ENCODE data around the gene WDR33.

WDR33 gene

DNA sequence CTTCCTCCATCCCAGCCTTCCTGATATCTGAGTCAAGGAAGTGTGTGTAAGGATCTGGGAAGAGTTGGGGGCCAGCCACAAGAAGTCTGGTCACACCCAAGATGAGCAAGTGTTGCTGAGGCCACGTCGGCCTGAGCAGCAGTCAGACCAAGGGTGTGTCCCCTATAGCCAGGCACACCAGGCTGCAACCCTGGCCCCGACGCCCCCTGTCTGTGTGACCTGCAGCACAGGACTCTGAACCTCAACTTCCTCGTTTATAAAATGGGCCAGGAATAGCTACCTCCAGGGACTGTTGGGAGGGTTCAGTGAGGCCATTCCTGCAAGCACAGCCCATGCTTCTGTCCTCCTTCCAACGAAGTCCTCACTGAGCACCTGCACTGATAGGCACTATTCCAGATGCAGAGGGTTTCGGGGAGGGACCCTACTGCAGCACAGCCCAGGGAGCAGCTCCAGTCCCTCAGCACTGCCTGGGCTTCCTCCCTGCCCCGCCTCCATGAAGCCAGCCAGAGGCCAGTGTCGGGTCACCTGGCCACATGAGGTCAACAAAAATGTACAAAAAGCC is 148.9 kb downstream of the WDR33 start:
- TF ChIP-seq GATA3 (IDR thresholded peaks at IDR 0.05; ENCODE audit: low read depth, low read length): no peak
- no peak for TF ChIP-seq GATA2 (IDR thresholded peaks at IDR 0.05; ENCODE audit: low read depth, low read length)

DNA sequence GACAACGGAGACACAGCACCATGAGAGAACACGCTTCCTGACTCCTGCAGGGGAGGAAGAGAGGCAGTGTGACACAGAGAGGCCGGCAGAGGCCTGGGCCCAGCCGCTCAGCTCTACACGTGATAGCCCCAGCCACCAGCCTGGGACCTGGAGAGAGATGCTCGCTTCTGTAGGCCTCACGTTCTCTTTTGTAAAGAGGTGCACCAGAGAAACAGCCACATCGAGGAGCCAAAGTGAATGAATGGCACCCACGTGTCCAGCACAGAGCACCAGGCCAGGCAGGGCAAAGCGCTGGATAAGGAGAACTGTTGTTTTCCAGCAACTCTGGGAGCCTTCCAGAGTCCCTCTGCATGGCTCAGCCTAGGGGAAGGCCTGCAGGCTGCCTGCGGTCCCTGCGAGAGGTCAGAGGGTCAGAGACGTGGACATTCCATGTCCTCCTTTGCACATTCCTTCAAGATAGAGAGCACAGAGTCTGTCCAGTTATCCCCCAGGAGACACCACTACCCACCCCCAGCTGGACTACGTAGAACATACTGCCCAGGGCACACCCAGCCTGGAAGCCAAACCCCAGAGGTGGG is 149.8 kb downstream of the WDR33 start:
- TF ChIP-seq GATA2 (IDR thresholded peaks at IDR 0.05; ENCODE audit: low read depth, low read length) (no peak), GATA3 (IDR thresholded peaks at IDR 0.05; ENCODE audit: low read depth, low read length) (no peak)

DNA sequence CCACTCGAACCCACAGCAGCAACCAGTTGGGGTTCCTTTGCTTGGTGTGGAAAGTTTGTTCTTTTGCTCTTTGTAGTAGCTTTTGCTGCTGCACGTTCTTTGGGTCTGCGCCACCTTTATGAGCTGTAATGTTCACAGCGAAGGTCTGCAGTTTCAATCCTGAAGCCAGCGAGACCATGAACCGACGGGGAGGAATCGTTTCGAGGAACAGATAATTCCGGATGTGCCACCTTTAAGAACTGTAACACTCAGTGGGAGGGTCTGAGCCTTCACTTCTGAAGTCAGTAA is 150.7 kb downstream of the WDR33 start:
- TF ChIP-seq GATA3 (IDR thresholded peaks at IDR 0.05; ENCODE audit: low read depth, low read length) (no peak), GATA2 (IDR thresholded peaks at IDR 0.05; ENCODE audit: low read depth, low read length) (no peak)

DNA sequence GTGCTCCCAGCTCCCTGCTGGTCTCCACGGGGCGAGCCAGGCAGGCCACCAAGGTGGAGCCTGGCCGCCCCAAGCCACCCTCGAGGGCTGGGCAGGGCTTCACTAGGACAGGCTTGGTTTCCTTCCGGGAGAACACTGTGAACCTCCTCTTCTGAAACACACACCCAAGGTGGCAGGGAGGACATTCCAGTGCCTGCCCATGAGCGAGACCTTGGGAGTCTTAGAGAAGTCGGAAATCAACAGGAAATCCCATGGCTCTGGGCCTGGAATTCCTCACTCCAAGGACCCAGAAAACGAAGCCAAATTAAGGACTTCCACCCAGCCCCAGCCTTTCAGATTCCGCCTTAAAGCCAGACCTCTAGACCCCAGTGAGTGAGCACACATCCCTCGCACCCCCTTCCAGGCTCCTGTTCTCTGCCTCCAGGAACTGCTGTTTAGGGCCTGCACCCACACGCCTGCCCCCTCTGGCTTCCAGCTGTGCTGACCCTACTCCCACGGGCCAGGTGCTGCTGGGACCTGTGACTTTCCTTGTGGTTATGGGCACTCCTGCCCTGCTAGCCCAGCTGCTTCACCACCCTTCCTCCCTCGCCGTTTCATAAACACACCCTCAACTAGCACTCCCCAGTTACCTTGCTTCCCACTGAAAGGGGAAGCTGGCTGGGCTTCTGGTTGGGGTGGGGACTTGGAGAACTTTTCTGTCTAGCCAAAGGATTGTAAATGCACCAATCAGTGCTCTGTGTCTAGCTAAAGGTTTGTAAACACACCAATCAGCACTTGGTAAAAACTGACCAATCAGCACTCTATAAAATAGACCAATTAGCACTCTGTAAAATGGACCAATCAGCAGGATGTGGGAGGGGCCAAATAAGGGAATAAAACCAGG is 151.3 kb downstream of the WDR33 start:
- TF ChIP-seq GATA3 (IDR thresholded peaks at IDR 0.05; ENCODE audit: low read depth, low read length) (no peak), GATA2 (IDR thresholded peaks at IDR 0.05; ENCODE audit: low read depth, low read length) (no peak)

DNA sequence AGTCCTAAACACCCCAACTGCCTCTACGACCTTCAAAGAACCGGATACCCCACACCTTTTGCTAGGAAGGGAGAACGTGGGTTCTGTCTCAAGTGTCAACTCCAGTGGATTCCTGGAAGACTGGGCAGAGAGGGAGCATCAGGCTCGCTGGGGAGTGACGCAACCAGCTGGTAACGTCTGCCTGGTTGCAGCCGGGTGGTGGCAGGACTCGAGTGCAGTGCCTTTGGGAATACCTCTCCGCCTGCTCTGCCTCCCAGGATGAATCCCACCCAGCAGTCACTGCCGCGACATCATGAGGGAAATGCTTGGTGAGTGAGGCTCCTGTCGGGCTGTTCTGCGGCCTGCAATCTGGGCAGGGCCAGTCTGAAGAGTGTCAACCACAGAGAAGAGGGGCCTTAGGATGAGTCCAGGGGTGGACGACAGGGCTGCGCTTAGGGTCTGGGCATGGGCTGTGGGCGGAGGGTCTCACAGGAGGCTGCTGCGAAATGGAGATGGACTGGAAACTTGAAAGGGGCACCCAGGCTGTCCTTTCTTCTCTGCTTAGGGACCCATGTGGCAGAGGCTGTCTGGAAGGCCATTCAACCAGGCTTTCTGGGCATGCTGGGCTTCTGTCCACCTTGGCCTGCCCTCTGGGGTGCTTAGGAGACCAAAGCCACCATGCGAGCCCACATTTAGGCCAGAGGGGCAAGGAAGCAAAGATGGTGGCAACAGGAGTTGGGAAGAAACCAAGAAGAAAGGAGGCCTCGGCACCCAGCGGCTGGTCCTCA is 152.1 kb downstream of the WDR33 start:
- TF ChIP-seq GATA3 (IDR thresholded peaks at IDR 0.05; ENCODE audit: low read depth, low read length) (no peak), GATA2 (IDR thresholded peaks at IDR 0.05; ENCODE audit: low read depth, low read length) (no peak)

DNA sequence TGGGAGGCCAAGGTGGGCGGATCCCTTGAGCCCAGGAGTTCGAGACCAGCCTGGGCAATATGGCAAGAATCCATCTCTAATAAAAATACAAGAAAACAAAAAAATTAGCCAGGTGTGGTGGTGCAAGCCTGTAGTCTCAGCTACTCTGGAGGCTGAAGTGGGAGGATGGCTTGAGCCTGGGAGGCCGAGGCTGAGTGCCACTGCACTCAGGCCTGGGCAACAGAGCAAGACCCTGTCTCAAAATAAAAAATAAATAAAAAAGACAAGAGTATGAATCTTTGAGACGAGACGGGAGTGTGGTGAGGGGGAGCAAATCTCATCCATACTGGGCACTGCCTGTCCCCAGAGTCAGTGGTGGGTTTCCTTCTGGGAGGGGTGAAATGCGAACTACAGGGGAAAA is 152.8 kb downstream of the WDR33 start:
- TF ChIP-seq GATA2 (IDR thresholded peaks at IDR 0.05; ENCODE audit: low read depth, low read length) (no peak), GATA3 (IDR thresholded peaks at IDR 0.05; ENCODE audit: low read depth, low read length) (no peak)

DNA sequence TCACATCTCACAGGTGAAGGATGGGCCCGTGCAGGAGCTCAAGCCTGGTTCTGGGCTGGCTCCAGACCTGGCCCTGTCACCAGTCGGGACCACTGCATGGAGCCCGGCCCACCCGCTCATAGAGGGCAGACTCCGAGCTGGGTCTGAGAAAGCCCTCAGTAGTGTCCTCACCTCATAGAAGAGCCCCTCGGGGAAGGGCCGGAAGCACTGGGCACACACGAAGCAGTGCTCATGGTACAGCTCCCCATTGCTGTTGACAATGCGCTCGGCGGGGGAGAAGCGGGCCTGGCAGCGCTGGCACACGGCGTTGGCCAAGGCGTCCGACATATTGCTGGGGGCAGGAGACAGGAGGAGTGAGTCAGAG is 153.8 kb downstream of the WDR33 start:
- TF ChIP-seq GATA3 (IDR thresholded peaks at IDR 0.05; ENCODE audit: low read depth, low read length) (no peak), GATA2 (IDR thresholded peaks at IDR 0.05; ENCODE audit: low read depth, low read length) (no peak)

DNA sequence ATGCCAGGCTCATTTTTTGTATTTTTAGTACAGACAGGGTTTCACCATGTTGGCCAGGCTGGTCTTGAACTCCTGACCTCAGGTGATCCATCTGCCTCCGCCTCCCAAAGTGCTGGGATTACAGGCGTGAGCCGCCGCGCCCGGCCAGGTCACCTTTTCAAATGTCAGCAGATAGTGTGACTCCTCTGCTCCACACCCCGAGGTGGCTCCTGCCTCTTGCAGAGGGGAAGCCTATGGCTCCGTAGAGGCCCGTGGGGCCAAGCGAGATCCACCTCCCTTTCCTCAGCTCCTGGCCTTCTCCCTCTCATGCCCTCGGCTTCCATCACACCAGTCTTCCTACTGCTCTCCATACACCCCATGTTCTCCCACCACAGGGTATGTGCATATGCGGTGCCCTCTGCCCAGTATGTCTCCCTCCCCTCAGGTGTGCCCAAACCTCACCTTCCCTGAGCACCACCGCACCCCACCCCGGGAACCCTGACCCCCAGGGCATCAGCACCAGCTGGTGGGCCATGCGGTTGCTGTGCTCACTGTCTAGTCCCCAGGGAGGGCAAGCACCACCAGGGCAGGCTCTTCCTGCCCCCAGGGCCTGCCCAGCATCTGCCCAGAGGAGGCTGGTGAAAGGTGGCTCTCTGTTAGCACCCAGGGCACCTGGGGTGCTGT is 154.3 kb downstream of the WDR33 start:
- no peak for TF ChIP-seq GATA3 (IDR thresholded peaks at IDR 0.05; ENCODE audit: low read depth, low read length)
- TF ChIP-seq GATA2 (IDR thresholded peaks at IDR 0.05; ENCODE audit: low read depth, low read length): no peak

DNA sequence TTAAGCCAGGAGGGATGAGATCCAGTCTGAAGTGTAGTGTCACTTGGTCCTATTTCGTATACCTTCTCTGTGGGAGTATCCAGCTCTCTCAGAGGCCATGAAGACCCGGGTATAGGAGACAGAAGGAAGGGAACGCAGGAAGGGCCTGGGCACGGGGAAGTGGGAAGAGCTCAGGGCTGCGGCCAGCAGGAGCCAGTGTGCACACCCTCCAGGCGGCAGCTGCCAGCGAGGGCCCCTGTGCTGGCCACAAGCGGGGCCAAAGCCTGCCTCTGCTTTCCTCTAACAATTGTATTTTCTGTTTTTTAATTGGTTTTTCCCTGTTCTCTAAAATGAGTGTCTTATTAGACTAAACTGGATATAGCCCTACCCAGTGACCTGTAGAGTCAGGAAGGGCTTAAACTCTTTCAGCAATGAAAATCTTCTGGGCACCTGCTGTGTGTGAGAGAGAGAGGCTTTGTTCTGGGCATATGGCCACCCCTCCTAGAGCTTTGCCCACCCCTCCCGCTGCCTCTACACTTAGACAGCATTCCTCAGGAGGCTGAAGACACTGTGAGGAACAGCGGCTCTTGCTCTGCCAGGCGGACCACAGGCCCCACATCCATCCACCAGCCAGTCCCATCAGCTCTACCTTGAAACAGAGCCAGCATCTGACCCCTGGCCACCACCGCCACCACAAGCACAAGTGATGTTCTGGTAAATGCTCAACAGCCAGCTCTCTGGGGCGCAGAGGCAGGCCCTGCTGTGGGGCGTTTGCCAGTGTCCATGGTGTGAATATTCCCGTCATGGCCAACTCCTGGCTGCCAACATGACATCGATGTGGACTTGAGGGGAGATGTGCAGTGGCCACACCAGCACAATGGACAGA is 155.5 kb downstream of the WDR33 start:
- TF ChIP-seq GATA2 (IDR thresholded peaks at IDR 0.05; ENCODE audit: low read depth, low read length) (no peak), GATA3 (IDR thresholded peaks at IDR 0.05; ENCODE audit: low read depth, low read length) (no peak)

DNA sequence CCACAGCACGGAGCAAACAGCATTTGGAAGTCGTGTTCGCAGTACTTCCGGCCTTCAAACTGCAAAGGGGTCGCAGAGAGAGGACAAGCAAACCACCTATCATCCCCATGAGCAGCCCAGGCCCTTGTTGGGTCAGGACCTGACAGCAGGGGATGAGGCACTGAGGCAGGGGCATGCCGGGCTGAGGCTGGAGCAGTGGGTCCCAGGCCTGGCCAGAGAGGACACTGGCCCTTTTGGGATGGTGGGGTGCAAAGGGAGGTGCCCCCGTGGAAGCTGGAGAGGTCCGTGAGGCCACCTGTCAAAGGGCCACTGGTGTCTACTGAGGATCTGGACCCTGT is 156.2 kb downstream of the WDR33 start:
- no peak for TF ChIP-seq GATA2 (IDR thresholded peaks at IDR 0.05; ENCODE audit: low read depth, low read length)
- TF ChIP-seq GATA3 (IDR thresholded peaks at IDR 0.05; ENCODE audit: low read depth, low read length): no peak

DNA sequence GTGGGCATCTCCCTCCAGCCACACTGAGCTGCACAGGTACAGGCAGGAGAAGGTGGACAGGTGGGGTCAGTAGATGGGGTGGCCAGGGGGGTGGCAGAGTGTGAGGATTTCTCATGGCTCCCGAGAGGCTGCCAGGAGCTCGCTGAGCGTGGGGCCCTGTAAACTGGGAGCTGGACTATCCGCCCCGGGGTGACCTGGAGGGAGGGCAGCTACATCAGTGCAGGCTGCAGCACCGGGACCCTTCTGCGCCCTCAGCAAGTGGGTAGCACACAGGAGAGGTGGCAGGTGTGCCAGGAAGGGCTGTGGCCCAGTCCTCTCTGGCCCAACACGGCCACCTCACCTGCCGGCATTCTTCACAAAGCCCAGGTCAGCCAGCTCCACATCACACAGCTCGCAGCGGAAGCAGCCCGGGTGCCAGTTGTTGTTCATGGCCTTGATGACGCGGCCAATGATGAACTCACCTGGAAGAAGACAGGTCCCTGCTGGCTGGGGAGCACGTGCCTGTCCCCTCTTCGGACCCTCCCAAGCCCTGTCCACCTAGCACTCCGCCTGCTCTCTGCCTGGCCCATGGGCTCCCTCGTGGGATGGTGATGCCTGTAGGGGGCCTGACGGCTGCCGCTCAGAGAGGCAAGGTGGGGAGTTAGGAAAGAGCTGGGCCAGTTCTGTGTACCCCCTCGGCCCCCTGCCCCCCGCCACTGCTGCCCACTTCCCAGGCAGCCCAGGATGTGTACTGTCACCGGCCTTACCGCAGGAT is 156.7 kb downstream of the WDR33 start:
- TF ChIP-seq GATA3 (IDR thresholded peaks at IDR 0.05; ENCODE audit: low read depth, low read length): no peak
- no peak for TF ChIP-seq GATA2 (IDR thresholded peaks at IDR 0.05; ENCODE audit: low read depth, low read length)

DNA sequence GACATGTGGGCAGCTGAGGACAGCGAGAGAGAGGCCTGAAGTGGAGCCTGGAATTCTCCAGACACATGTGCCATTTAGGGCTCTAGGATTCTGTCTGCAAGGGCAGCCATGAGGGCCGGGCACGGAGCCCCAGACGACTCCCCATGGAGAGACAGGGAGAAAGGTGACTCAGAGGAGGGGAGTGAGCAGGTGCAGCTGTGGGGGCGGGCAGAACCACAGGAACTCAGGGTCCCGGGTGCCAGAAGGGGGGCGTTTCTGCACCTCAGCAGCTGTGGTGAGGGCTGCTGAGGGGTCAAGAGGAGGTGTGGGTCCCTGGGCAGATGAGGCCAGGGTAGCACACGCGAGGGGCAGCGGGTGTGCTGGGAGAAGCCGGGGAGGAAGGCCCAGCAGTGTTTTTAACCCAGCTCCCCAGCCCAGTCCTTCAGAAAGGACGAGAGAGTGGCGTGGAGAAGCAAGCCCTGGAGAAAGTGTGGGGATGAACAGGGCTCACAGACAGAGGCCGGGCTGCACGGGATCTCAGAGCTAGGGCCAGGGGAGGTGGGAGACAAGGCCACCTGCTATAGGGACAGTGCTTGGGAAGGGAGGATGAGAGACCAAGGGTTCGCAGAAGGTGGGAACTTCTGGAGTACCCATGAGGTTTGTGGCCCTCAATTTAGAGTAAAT is 157.4 kb downstream of the WDR33 start:
- TF ChIP-seq GATA3 (IDR thresholded peaks at IDR 0.05; ENCODE audit: low read depth, low read length) (no peak), GATA2 (IDR thresholded peaks at IDR 0.05; ENCODE audit: low read depth, low read length) (no peak)

Data from SH-SY5Y (cell line).